IPS DF 19.7 (cell line): ENCODE measurements around the gene EIF2B5.
A peak's percentile ranks its signal among the peaks of the same experiment; 100 is the strongest.
"Not testable (repeated sequence)": the region's sequence is repeated elsewhere in the genome, so short reads cannot be mapped to it uniquely, and the experiment has no call there.

ENCODE experiments used
- DNase-seq: peaks from one replicate; pipeline ENCODE4 v3.0.0-alpha.2; 2013; ENCODE audit warnings: low read depth, low spot score

The EIF2B5 gene

DNA sequence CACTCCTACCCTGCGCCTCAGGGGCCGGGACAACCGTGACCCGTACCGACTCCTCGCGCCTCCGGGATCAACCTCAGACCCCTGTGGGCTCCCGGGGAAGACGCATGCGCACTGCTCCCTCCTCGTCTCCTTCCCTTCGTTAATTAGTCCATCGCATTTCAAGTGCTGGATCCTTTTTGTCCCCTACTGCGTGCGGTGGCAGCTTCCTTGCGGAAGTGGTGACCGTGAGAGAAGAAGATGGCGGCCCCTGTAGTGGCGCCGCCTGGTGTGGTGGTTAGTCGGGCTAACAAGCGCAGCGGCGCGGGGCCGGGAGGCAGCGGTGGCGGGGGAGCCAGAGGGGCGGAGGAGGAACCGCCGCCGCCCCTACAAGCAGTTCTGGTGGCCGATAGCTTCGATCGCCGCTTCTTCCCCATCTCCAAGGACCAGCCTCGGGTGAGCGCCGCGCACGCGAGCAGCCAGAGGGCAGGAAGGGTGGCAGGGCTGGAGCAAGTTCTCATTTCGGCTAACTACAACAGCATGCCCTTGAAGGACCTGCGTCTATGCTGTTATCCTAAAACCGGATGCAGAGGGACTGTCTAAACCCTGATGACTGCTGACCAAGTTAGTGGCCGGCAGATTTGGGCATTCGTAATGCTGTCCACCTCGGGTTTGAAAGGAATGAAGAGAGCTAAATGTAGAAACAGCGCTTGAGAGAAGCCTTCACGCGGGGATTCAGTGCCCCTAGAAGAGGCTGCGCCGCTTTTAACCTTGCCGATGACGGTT is at the start of gene EIF2B5:
Gene EIF2B5, plus strand, starts transcription at position 210 of the 762 bp plus-strand sequence. Its CDS starts 28 bp downstream, at position 238.
- DNase-seq = peak; percentile 85

DNA sequence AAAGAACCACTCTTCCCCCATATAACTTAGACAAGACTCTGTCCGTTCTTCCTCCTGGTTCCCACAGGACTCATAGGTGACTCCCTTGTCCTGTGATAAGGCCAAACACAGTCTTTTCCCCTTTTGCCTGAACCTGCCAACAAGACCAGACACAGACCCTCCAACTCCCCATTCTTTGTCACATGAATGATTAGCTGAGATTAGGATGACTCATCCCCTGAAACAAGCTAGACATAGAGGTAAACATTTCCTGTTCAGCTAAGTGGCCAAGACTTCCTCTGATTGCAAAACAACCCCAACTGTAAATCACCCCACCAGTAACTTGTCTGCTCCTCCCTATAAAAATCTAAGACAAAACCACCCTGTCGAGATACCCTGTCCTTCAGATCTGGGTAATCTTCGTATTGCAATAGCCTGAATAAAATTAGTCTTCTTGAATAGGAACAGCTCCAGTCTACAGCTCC is 49.7 kb upstream of the EIF2B5 start:
- no peak for DNase-seq

DNA sequence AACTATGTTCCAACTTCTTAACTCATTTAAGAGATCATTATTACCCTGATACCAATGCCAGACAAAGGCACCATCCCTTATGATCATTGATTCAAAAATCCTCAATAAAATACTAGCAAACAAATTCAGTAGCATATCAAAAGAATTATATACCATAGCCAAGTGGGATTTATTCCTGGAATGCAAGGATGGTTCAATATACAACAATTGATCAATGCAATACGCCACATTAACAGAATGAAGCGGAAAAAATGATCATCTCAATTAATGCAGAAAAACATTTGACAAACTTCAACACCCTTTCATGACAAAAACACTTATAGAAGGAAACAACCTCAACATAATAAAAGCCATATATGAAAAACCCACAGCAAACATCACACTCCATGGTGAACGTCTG is 43.0 kb upstream of the EIF2B5 start:
- DNase-seq = no peak

DNA sequence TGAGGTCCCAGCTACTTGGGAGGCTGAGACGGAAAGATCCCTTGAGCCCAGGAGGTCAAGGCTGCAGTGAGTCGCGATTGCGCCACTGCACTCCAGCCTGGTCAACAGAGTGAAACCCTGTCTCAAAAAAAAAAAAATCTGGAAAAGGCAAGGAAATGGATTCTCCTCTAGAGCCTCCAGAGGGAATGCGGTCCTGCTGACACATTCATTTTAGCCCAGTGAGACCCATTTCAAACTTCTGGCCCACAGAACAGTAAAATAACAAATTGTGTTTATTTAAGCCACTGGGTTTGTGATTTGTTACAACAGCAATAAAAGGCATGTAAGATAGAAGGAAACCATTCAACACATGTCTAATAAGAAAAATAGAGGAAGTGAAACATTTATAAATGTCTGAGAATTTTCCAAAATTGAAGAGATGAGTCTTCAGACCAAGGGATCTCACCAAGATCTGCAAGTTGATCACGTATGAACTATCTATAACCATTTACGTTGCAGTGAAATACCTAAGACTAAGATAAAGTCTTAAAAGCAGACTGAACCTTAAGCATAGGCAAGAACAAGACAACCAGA is 38.3 kb upstream of the EIF2B5 start, which contains the start of gene HTR3E:
Gene HTR3E, plus strand, starts transcription at position 254 of the 573 bp plus-strand sequence. CDS start 466 bp downstream, outside the sequence.
- no peak for DNase-seq

DNA sequence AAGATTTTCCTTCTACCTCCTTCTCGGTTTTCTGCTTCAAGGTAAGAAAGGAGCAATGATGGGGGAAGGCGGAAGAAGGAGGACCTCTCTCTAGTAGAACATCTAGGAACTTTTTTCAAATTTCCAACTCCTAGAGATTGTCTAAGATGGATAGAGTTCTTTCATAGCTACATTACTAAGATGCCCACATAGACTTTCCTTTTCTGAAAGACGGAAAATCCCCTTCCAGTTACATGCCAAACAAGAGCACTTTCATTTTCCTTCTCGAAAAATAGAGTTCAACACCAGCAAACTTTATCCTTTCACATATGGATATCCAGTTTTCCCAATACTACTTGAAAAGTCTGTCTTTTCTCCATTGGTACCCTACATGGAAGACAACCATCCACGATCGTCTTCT is 37.6 kb upstream of the EIF2B5 start:
- no peak for DNase-seq

DNA sequence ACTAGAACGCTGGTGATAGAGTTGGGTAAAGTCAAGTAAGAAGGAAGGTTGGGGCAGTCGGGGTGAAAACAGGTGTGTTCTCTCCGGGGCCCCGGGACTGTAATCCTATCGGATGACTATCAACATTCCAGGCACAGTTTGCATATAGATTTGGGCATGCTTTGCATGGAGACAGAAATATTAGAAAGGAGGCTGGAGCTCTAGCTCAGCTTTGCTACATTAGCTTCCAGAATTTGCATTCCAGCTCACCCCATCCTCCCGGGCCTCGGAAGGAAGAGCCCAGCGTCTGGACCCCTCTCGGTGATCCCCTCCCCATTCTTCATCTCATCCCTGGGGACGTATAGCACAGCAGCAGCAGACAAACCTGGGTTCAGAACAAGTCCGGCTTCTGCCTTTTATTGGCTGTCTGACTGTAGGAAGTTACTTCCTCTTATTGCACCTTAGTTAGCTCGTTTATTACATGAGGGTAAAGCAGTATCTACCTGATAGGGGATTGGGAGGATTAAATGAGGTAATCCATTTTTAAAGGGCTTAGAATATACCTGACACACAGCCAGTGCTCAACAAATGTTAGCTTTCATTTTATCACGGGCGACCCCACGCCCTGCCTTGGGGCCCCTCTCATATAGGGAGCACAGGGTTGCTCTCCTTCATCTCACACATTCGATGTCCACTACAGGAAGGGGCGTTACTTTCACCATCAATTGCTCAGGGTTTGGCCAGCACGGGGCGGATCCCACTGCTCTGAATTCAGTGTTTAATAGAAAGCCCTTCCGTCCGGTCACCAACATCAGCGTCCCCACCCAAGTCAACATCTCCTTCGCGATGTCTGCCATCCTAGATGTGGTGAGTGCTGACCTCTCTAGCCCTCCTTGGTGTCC is 35.1 kb upstream of the EIF2B5 start:
- no peak for DNase-seq

DNA sequence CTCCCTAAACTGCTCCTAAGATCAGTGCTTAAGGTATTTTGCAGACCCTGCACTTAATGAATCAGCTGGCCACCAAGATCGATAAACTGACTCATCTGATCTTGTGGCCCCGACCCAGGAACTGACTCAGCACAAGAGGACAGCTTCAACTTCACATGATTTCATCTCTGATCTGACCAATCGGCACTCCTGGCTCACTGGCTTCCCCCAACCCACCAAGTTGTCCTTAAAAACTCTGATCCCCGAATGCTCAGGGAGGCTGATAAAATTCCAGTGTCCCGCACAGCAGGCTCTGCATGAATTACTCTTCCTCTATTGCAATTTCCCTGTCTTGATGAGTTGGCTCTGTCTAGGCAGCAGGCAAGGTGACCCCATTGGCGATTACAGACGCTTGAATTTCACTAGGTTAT is 24.8 kb upstream of the EIF2B5 start:
- no peak for DNase-seq

DNA sequence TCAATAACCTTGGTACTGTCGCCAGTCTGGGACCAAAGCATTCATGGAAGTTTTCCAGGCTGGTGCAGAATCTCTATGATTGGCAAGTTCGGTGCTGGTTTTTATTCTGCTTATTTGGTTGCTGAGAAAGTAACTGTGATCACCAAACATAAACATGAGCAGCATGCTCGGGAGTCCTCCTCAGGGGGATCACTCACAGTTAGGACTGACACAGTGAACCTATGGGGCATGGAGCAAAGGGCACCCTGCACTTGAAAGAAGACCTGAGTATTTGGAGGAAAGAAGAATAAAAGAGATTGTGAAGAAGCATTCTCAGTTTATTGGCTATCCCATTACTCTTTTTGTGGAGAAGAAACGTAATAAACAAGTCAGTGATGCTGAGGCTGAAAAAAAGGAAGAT is 19.1 kb upstream of the EIF2B5 start:
- no peak for DNase-seq

DNA sequence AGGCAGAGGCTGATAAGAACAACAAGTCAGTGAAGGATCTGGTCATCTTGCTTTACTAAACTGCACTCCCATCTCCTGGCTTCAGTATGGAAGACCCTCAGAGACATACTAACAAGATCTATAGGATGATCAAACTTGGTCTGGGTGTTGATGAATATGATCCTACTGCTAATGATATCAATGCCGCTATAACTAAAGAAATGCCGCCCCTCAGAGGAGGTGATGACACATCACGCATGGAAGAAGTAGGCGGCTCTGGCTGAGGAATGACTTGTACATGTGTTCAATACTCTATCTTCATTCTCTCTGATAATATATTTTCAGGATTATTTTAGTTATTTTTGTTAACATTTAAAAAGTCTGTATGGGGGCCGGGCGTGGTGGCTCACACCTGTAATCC is 17.5 kb upstream of the EIF2B5 start:
- DNase-seq = no peak

DNA sequence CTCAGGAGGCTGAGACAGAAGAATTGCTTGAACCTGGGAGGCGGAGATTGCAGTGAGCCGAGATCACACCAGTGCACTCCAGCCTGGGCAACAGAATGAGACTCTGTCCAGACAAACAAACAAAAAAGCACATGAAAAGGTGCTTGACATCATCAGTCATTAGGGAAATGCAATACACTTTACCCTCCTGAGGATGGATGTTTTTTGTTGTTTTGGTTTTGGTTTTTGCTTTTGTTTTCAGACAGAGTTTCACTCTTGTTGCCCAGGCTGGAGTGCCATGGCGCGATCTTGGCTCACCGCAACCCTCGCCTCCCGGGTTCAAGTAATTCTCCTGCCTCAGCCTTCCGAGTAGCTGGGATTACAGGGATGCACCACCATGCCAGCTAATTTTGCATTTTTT is 14.1 kb upstream of the EIF2B5 start:
- not testable (repeated sequence) for DNase-seq

DNA sequence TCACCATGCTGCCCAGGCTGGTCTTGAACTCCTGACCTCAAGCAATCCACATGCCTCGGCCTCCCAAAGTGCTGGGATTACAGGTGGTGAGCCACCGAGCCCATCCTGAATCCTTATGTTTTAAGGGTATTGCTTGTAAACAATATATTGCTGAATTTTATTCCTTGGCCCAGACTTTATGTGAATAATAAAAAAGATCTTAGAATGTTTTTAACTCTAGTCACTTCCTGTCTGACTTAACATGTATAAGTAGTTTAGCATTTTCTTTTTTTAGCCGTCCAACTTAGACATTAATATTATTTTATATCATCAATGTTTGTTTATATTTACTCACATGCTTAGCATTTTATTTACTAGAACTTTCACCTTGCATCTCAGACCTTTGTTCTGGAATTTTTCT is 9.2 kb upstream of the EIF2B5 start:
- no peak for DNase-seq

DNA sequence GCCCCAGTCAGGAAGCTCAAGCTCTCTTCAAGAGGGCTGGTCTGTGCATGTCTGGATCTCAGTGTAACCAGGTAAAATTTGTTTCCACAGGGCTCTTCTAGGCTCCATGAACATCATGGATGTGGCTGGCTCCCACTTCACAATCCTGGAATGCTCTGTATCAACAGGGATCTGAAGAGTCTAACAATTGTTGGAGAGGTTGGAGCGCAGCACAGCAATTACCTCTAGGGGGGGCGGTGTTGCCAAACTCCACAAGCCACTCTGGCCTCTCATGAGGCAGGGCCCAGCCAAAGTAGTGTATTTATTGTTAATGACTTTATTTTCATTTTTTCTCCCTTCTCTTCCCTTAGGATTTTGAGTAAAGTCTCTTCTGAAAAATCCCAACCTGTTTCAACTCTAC is 6.1 kb upstream of the EIF2B5 start:
- DNase-seq = no peak

DNA sequence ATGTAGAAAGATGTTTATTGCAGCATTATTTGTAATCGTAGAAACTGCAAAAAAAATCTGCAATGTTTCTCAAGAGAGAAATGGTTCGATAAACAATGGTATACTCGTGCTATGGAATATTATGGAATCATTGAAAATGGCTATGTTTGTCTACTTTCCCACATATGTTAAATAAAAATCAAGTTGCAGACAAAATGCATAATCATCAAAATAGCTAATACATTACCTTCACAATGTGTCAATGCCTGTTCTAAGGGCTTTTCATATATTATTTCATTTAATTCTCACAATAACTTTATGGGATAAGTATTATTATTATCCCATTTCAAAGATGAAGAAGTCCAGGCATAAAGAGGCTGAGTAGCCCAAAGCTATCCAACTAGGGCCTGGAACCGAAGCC is 2.2 kb upstream of the EIF2B5 start:
- DNase-seq = no peak

DNA sequence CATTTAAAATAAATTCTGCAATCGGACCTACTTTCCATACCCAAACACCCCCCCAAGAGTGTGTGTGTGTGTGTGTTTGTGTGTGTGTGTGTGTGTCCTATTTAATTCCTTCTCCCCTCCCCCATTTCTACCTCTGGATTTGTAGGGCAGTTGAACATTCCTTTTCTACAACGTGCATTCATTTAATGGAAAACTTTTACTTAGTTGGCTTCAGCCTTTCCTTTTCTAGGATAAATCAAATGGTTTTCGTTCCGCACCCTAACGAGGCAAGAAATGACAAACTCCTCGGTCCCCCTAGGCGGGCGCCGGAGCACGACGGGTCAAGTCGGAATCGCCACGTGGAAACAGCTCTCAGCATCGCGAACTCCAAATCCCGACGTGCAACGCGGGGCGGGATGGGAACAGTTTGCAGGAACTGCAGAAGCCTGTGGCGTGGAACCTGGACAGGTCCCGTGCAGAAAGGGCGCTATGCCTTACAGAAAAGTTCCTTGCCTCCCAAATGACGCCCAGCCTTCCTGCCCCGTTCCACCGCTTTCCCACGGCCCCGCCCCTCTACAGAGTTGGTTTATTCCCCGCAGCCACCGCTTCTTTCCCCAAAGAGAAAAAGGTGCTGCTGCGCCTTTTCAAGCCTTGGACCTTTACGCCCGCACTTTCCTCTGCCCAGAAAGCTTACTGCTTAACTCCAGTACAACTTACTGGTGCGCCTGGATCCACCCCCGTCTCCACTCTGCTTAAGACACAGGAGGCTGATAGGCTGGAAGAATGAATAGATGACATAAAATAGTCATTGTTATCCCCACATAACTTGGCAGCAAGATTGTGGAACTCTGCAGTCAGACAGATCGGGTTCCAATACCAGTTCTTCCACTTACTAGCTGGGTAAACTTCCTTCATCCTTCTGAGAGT is 1.1 kb upstream of the EIF2B5 start:
- DNase-seq = peak; percentile 75

DNA sequence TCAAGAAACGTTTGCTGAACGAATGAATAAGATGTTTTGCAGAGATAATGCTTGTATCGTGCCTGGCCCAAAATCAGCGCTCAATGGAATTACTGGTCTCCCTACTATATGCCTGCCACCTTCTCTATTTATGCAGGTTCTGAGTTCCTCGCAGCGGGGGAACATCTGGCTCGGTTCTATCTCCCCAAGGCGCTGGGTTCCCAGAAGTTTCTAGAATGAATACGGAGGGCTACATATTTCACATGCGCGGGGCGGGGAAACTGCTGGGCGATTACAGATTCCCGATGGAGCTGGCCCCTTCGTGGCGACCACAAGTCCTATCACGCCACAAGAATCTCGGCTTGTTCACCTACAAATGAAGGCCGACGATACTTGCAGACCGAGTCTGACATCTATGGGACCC is 411 bp upstream of the EIF2B5 start:
- DNase-seq = no peak

DNA sequence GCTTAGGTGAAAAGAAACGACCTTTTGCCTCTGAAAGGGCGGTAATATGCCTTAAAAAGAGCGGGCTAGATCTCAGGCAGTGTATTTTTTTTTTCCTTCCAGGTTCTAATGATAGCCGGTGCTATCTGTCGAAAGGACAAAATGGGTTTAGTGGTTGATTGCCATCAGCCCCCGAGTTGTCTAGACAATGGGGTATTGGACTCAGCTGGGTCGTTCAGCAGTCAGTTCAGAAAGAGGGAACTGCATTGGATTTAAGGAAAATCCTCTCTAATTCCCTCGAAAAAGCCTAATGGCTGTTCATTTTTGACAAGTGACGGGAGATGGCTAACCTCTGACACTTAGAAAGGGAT is 728 bp downstream of the EIF2B5 start:
- no peak for DNase-seq

DNA sequence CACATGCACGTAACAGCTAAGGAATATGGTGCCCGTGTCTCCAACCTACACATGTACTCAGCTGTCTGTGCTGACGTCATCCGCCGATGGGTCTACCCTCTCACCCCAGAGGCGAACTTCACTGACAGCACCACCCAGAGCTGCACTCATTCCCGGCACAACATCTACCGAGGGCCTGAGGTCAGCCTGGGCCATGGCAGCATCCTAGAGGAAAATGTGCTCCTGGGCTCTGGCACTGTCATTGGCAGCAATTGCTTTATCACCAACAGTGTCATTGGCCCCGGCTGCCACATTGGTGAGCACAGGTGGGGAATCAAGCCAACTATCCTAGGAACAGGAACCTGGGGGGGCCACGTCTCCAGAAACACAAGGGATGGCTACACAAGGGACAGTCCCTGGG is 5.3 kb downstream of the EIF2B5 start:
- DNase-seq = no peak

DNA sequence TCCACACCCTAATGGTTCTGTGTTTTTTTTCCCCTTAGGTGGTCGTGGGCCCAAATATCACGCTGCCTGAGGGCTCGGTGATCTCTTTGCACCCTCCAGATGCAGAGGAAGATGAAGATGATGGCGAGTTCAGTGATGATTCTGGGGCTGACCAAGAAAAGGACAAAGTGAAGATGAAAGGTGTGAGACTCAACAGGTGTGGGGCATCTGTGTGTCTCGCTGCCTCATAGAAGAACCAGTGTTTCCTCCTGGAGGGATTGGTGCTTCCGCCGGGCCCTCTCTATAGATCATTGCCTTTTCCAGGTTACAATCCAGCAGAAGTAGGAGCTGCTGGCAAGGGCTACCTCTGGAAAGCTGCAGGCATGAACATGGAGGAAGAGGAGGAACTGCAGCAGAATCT is 7.0 kb downstream of the EIF2B5 start:
- DNase-seq = no peak

DNA sequence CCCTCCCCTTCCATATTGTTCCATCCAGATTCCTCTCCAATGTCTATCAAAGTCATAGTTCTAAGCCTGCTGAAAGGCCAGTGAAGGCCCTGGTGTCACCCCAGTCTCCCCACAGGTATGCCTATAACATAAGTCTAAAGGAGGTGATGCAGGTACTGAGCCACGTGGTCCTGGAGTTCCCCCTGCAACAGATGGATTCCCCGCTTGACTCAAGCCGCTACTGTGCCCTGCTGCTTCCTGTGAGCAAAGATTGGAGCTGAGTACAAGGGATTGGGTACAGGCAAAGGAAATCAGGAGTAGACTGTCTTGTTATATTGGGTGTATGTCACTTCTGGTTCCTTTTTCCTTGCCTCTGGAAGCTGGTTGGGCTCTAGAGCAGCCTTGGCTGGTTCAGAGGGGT is 8.2 kb downstream of the EIF2B5 start:
- DNase-seq = no peak

DNA sequence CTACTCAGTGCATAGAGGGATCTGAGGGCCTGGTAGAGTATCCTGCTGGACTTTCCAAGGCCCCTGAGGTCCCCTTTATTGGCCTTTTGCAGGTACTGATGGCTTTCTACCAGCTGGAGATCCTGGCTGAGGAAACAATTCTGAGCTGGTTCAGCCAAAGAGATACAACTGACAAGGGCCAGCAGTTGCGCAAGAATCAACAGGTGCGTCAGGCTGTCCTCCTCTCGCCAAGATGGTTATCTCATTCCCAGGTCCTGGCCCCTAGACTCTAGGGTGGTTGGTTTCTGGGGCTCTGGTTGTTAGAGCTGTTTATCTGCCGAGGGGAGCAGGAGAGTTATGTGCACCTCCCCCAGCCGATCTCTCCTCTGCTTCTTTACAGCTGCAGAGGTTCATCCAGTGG is 9.3 kb downstream of the EIF2B5 start:
- no peak for DNase-seq

DNA sequence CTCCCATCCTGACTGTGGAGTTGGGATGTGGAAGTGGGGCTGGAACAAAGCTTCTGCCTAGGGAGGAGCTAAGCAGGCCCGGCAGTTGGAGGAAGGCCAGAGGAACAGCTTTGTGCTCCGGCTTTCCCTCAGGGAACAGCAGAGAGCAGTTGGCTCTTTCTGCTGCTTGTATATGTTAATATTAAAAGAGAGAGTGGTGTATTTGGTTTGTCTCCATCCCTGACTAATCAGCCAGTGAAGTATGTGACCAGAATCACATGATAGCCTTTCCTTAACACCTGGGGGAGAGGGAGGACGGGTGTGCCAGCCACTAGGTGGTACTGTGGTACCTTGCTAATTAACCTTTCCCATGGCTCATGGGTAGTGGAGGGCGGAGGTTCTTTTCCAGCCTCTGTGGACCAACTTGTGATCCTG is 10.0 kb downstream of the EIF2B5 start:
- DNase-seq = no peak
